GM12878 (cell line): ENCODE measurements around the gene NPRL2. TPM values are rescaled to one million over a fixed set of nuclear protein-coding genes. Genes with fewer than 3 reads are reported as not detected.

Experiments used
- CHD4 ChIP-seq: fragments of 200-600 bp; sonication (generic); IDR thresholded peaks from 2 replicates; pipeline ENCODE4 v1.6.1; 2016; ENCODE audit warnings: mild to moderate bottlenecking
- MEF2B ChIP-seq: fragments of 450-650 bp; IDR thresholded peaks from 2 replicates; pipeline ENCODE4 v1.6.1; 2018; ENCODE audit warnings: mild to moderate bottlenecking, moderate library complexity; ENCODE audit not compliant: partially characterized antibody, poor library complexity, severe bottlenecking
- MYB ChIP-seq: fragments of 150-350 bp; IDR thresholded peaks from 2 replicates; pipeline ENCODE4 v1.6.1; 2014; ENCODE audit warnings: mild to moderate bottlenecking, low read depth, low read length, borderline replicate concordance
- POU2F2 ChIP-seq: IDR thresholded peaks from 3 replicates; pipeline ENCODE4 v1.6.1; 2011; ENCODE audit warnings: low read depth, mild to moderate bottlenecking, low read length, borderline replicate concordance
- RBBP5 ChIP-seq: fragments of 200-600 bp; sonication (generic); conservative IDR thresholded peaks from 2 replicates; pipeline ENCODE4 v1.6.1; 2016
- RCOR1 ChIP-seq: conservative IDR thresholded peaks from 2 replicates; pipeline ENCODE4 v1.6.1; 2012; ENCODE audit warnings: low read depth, low read length, improper control_type of control experiment
- polyA plus RNA-seq, 11 experiments: library from polyadenylated mRNA; depleted of rRNA in 4 of 11; unstranded in 6 of 11; stranded (reverse) in 5 of 11; fragments of >200 nt; fragmentation: Nextera tagmentation in 4 of 11; fragmentation: Illumina TruSeq in 1 of 11; extraction: Ambion mirVana in 4 of 11; extraction: Trizol in 1 of 11; gene quantifications; 1 replicate in 1 of 11; 2 replicates in 10 of 11; pipeline versions ENCODE4 v1.2.1 to v1.2.3, GENCODE V29; 2011 to 2016; ENCODE audit warnings: inconsistent platforms in 2 of 11, missing spikeins in 2 of 11, low read depth in 1 of 11
- total RNA-seq, 4 experiments: library from RNA; depleted of rRNA in 3 of 4; stranded (reverse); fragments of >200 nt in 3 of 4; fragmentation: Illumina TruSeq in 1 of 4; extraction: Trizol in 1 of 4; gene quantifications; 2 replicates each; pipeline versions ENCODE4 v1.2.1 to v1.2.3, GENCODE V29; 2013 to 2021
- TF ChIP-seq, protein P1 (sequence below): IDR thresholded peaks from 2 replicates; pipeline ENCODE4 v1.6.1; 2012; ENCODE audit warnings: improper control_type of control experiment, low read depth, low read length; ENCODE audit not compliant: insufficient replicate concordance
- TF ChIP-seq, protein P2 (sequence below): fragments of 450-650 bp; IDR thresholded peaks from 2 replicates; pipeline ENCODE4 v1.6.1; 2014; ENCODE audit warnings: mild to moderate bottlenecking

NPRL2 gene
- total and polyA plus RNA-seq, 10 of the 15 experiments (the other 5 are each of a cell fraction or from before 2014, with no cell fraction given), result 17.8 to 54.2 (median 32.9) TPM

DNA sequence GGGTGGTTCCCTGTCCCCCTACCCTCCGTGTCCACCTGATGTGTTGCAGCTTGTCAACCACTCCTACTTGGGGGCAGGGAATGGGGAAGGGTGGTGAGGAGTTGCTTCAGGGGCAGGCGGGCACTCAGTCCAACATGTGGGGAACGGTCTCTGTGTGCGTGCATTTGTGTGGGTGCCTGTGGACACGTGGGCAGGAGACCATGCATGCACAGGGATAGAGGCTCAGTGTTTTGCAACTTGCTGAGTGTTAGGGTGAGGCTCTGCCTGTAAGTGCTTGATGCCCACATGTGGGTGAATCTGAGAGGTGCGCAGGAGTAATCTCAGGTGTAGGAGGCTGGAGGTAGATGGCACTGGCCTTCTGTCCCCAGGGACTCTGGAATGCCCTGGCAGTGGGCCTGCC, 33.2 kb upstream of the NPRL2 start (continued):
- TF ChIP-seq RCOR1 (no peak), POU2F2 (no peak), MEF2B (no peak), CHD4 (no peak), MYB (no peak), RBBP5 (no peak)
- TF ChIP-seq, protein P1, sequence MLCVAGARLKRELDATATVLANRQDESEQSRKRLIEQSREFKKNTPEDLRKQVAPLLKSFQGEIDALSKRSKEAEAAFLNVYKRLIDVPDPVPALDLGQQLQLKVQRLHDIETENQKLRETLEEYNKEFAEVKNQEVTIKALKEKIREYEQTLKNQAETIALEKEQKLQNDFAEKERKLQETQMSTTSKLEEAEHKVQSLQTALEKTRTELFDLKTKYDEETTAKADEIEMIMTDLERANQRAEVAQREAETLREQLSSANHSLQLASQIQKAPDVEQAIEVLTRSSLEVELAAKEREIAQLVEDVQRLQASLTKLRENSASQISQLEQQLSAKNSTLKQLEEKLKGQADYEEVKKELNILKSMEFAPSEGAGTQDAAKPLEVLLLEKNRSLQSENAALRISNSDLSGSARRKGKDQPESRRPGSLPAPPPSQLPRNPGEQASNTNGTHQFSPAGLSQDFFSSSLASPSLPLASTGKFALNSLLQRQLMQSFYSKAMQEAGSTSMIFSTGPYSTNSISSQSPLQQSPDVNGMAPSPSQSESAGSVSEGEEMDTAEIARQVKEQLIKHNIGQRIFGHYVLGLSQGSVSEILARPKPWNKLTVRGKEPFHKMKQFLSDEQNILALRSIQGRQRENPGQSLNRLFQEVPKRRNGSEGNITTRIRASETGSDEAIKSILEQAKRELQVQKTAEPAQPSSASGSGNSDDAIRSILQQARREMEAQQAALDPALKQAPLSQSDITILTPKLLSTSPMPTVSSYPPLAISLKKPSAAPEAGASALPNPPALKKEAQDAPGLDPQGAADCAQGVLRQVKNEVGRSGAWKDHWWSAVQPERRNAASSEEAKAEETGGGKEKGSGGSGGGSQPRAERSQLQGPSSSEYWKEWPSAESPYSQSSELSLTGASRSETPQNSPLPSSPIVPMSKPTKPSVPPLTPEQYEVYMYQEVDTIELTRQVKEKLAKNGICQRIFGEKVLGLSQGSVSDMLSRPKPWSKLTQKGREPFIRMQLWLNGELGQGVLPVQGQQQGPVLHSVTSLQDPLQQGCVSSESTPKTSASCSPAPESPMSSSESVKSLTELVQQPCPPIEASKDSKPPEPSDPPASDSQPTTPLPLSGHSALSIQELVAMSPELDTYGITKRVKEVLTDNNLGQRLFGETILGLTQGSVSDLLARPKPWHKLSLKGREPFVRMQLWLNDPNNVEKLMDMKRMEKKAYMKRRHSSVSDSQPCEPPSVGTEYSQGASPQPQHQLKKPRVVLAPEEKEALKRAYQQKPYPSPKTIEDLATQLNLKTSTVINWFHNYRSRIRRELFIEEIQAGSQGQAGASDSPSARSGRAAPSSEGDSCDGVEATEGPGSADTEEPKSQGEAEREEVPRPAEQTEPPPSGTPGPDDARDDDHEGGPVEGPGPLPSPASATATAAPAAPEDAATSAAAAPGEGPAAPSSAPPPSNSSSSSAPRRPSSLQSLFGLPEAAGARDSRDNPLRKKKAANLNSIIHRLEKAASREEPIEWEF, result no peak
- TF ChIP-seq, protein P2, sequence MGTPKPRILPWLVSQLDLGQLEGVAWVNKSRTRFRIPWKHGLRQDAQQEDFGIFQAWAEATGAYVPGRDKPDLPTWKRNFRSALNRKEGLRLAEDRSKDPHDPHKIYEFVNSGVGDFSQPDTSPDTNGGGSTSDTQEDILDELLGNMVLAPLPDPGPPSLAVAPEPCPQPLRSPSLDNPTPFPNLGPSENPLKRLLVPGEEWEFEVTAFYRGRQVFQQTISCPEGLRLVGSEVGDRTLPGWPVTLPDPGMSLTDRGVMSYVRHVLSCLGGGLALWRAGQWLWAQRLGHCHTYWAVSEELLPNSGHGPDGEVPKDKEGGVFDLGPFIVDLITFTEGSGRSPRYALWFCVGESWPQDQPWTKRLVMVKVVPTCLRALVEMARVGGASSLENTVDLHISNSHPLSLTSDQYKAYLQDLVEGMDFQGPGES, result no peak
